HepG2 (cell line): ENCODE measurements around the gene LAG3. TPM values are rescaled to one million over a fixed set of nuclear protein-coding genes. Genes with fewer than 3 reads are reported as not detected.

Experiments
- FOXO1 ChIP-seq: sonication (generic); formaldehyde crosslinking; IDR thresholded peaks from 2 replicates; pipeline ENCODE4 v1.4.0; 2020; ENCODE audit warnings: missing genetic modification reagents
- KMT2B ChIP-seq: IDR thresholded peaks from 2 replicates; pipeline ENCODE4 v1.6.1; 2016; ENCODE audit warnings: missing genetic modification reagents, missing compliant biosample characterization
- LCORL ChIP-seq, 2 experiments: fragments of 450-650 bp in 1 of 2; sonication (generic) in 1 of 2; formaldehyde crosslinking in 1 of 2; IDR thresholded peaks; 2 replicates each; pipeline versions ENCODE4 v1.5.0 to v1.6.1; 2017 to 2020; ENCODE audit warnings: antibody characterized with exemption in 1 of 2, missing genetic modification reagents in 1 of 2
- NR2F1 ChIP-seq, 2 experiments: fragments of 450-650 bp in 1 of 2; formaldehyde crosslinking in 1 of 2; IDR thresholded peaks; 2 replicates each; pipeline versions ENCODE4 v1.5.0 to v1.6.1; 2016 to 2020; ENCODE audit warnings: mild to moderate bottlenecking in 1 of 2, missing compliant biosample characterization in 1 of 2, missing genetic modification reagents in 1 of 2, moderate library complexity in 1 of 2
- ONECUT2 ChIP-seq: sonication (generic); formaldehyde crosslinking; IDR thresholded peaks from 2 replicates; pipeline ENCODE4 v1.4.0; 2020; ENCODE audit warnings: missing genetic modification reagents
- SAP130 ChIP-seq: IDR thresholded peaks from 2 replicates; pipeline ENCODE4 v1.6.1; 2016; ENCODE audit warnings: low read depth
- SRSF1 ChIP-seq: fragments of 200-400 bp; formaldehyde crosslinking; optimal IDR thresholded peaks from 2 replicates; pipeline ENCODE3; 2017; ENCODE audit warnings: mild to moderate bottlenecking, low read depth, low read length, moderate library complexity
- ZBTB21 ChIP-seq: sonication (generic); formaldehyde crosslinking; IDR thresholded peaks from 2 replicates; pipeline ENCODE4 v1.4.0; 2020; ENCODE audit warnings: missing genetic modification reagents
- ZNF260 ChIP-seq: sonication (generic); formaldehyde crosslinking; IDR thresholded peaks from 2 replicates; pipeline ENCODE4 v1.4.0; 2020; ENCODE audit warnings: missing genetic modification reagents, low read depth, mild to moderate bottlenecking, borderline replicate concordance
- ZNF556 ChIP-seq: sonication (generic); formaldehyde crosslinking; IDR thresholded peaks from 2 replicates; pipeline ENCODE4 v1.4.0; 2020; ENCODE audit warnings: mild to moderate bottlenecking, missing genetic modification reagents, borderline replicate concordance
- ZNF572 ChIP-seq: sonication (generic); formaldehyde crosslinking; IDR thresholded peaks from 2 replicates; pipeline ENCODE4 v1.5.1; 2020; ENCODE audit warnings: mild to moderate bottlenecking, missing genetic modification reagents
- ZNF577 ChIP-seq: sonication (generic); formaldehyde crosslinking; IDR thresholded peaks from 2 replicates; pipeline ENCODE4 v1.4.0; 2020; ENCODE audit warnings: mild to moderate bottlenecking, low read depth, missing genetic modification reagents, borderline replicate concordance
- ZNF678 ChIP-seq: sonication (generic); formaldehyde crosslinking; IDR thresholded peaks from 2 replicates; pipeline ENCODE4 v1.4.0; 2020; ENCODE audit warnings: mild to moderate bottlenecking, missing genetic modification reagents
- ZSCAN29 ChIP-seq: sonication (generic); formaldehyde crosslinking; conservative IDR thresholded peaks from 2 replicates; pipeline ENCODE4 v1.4.0; 2020; ENCODE audit warnings: mild to moderate bottlenecking, missing genetic modification reagents
- polyA plus RNA-seq, 8 experiments: library from polyadenylated mRNA; depleted of rRNA in 3 of 8; stranded (reverse) in 7 of 8; unstranded in 1 of 8; fragments of >200 nt; fragmentation: Illumina TruSeq in 4 of 8; extraction: Trizol in 4 of 8; gene quantifications; 2 replicates each; pipeline versions ENCODE4 v1.2.1 to v1.2.3, GENCODE V29; 2011 to 2016; ENCODE audit warnings: low read depth in 4 of 8, missing spikeins in 1 of 8, mixed read lengths in 1 of 8; ENCODE audit not compliant: insufficient read depth in 1 of 8
- total RNA-seq, 5 experiments: library from RNA; depleted of rRNA; stranded (reverse); fragments of >200 nt; fragmentation: Illumina TruSeq; extraction: Trizol; gene quantifications; 2 replicates each; pipeline ENCODE4 v1.2.3, GENCODE V29; 2016; ENCODE audit warnings: low read depth in 1 of 5
- TF ChIP-seq, protein P1 (sequence below): sonication (generic); formaldehyde crosslinking; IDR thresholded peaks from 2 replicates; pipeline ENCODE4 v1.4.0; 2020; ENCODE audit warnings: missing genetic modification reagents, low read depth, mild to moderate bottlenecking, borderline replicate concordance
- TF ChIP-seq, protein P2 (sequence below): fragments of 450-650 bp; IDR thresholded peaks from 2 replicates; pipeline ENCODE4 v1.6.1; 2017; ENCODE audit warnings: mild to moderate bottlenecking
- TF ChIP-seq, protein P3 (sequence below): sonication (generic); formaldehyde crosslinking; conservative IDR thresholded peaks from 2 replicates; pipeline ENCODE4 v1.8.0; 2022; ENCODE audit warnings: missing genetic modification reagents
- TF ChIP-seq, protein P4 (sequence below): sonication (generic); formaldehyde crosslinking; conservative IDR thresholded peaks from 2 replicates; pipeline ENCODE4 v1.5.0; 2020; ENCODE audit warnings: missing genetic modification reagents
- TF ChIP-seq, protein P5 (sequence below): IDR thresholded peaks from 2 replicates; pipeline ENCODE4 v1.6.1; 2016; ENCODE audit warnings: missing compliant biosample characterization, missing genetic modification reagents, borderline replicate concordance

The LAG3 gene
- total and polyA plus RNA-seq, 2 of the 13 experiments (the other 11 are each of a cell fraction or from before 2014, with no cell fraction given): 0.11 to 0.26 TPM

DNA sequence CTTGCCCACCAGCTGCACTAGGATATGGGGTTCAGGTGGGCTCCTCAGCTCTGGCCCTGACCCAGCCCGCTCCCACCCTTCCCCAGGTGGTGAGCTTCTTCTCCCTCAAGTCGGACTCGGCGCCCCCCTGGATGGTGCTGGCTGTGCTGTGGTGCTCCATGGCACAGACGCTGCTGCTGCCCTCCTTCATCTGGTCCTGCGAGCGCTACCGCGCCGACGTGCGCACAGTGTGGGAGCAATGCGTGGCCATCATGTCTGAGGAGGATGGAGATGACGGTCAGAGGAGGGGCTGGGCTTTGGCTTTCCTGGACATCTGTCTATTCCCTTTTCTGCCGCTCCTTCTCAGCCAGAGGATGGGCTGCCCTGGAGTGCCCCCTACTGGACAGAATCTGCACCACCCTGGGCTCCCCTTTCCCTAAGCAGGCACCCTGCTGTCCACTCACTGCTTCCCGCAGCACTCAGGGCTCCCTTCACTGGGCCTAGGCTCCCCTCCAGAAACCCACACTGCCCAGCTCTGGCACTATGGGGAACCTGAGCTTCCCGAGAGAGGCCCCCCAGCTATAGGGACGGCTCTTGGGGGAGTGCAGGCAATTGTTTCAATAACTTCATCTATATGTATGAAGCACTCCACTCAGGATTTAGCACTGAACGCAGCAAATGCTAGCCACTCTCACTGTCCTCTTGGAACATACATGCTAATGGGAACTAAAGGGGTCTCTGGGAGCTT, 53.2 kb downstream of the LAG3 start (continued):
- TF ChIP-seq, protein P1, sequence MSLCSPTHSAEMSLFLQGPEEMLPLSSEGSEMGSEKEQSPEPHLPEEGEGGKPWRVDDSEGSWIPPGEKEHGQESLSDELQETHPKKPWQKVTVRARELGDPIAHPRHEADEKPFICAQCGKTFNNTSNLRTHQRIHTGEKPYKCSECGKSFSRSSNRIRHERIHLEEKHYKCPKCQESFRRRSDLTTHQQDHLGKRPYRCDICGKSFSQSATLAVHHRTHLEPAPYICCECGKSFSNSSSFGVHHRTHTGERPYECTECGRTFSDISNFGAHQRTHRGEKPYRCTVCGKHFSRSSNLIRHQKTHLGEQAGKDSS: no peak
- TF ChIP-seq ZNF572 (CRISPR knock-in tag) (no peak), ONECUT2 (CRISPR knock-in tag) (no peak), SAP130 (peak; percentile 44; the same call in 1 of the 2 replicates), KMT2B (CRISPR knock-in tag) (no peak), SRSF1 (no peak), NR2F1 (CRISPR knock-in tag; IDR thresholded peaks at IDR 0.05) (no peak), ZNF260 (CRISPR knock-in tag) (no peak), LCORL (IDR thresholded peaks at IDR 0.05) (no peak), LCORL (CRISPR knock-in tag; IDR thresholded peaks at IDR 0.05) (peak; percentile 66; the same call in 1 of the 2 replicates), ZNF556 (CRISPR knock-in tag) (no peak), ZNF678 (CRISPR knock-in tag) (no peak), ZSCAN29 (CRISPR knock-in tag) (no peak), ZNF577 (CRISPR knock-in tag) (no peak), FOXO1 (CRISPR knock-in tag) (no peak), ZBTB21 (CRISPR knock-in tag) (no peak)
- TF ChIP-seq, protein P2, sequence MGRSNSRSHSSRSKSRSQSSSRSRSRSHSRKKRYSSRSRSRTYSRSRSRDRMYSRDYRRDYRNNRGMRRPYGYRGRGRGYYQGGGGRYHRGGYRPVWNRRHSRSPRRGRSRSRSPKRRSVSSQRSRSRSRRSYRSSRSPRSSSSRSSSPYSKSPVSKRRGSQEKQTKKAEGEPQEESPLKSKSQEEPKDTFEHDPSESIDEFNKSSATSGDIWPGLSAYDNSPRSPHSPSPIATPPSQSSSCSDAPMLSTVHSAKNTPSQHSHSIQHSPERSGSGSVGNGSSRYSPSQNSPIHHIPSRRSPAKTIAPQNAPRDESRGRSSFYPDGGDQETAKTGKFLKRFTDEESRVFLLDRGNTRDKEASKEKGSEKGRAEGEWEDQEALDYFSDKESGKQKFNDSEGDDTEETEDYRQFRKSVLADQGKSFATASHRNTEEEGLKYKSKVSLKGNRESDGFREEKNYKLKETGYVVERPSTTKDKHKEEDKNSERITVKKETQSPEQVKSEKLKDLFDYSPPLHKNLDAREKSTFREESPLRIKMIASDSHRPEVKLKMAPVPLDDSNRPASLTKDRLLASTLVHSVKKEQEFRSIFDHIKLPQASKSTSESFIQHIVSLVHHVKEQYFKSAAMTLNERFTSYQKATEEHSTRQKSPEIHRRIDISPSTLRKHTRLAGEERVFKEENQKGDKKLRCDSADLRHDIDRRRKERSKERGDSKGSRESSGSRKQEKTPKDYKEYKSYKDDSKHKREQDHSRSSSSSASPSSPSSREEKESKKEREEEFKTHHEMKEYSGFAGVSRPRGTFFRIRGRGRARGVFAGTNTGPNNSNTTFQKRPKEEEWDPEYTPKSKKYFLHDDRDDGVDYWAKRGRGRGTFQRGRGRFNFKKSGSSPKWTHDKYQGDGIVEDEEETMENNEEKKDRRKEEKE: no peak
- TF ChIP-seq, protein P3, sequence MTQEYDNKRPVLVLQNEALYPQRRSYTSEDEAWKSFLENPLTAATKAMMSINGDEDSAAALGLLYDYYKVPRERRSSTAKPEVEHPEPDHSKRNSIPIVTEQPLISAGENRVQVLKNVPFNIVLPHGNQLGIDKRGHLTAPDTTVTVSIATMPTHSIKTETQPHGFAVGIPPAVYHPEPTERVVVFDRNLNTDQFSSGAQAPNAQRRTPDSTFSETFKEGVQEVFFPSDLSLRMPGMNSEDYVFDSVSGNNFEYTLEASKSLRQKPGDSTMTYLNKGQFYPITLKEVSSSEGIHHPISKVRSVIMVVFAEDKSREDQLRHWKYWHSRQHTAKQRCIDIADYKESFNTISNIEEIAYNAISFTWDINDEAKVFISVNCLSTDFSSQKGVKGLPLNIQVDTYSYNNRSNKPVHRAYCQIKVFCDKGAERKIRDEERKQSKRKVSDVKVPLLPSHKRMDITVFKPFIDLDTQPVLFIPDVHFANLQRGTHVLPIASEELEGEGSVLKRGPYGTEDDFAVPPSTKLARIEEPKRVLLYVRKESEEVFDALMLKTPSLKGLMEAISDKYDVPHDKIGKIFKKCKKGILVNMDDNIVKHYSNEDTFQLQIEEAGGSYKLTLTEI (CRISPR knock-in tag): no peak
- TF ChIP-seq, protein P4, sequence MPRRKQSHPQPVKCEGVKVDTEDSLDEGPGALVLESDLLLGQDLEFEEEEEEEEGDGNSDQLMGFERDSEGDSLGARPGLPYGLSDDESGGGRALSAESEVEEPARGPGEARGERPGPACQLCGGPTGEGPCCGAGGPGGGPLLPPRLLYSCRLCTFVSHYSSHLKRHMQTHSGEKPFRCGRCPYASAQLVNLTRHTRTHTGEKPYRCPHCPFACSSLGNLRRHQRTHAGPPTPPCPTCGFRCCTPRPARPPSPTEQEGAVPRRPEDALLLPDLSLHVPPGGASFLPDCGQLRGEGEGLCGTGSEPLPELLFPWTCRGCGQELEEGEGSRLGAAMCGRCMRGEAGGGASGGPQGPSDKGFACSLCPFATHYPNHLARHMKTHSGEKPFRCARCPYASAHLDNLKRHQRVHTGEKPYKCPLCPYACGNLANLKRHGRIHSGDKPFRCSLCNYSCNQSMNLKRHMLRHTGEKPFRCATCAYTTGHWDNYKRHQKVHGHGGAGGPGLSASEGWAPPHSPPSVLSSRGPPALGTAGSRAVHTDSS (CRISPR knock-in tag): no peak
- TF ChIP-seq, protein P5, sequence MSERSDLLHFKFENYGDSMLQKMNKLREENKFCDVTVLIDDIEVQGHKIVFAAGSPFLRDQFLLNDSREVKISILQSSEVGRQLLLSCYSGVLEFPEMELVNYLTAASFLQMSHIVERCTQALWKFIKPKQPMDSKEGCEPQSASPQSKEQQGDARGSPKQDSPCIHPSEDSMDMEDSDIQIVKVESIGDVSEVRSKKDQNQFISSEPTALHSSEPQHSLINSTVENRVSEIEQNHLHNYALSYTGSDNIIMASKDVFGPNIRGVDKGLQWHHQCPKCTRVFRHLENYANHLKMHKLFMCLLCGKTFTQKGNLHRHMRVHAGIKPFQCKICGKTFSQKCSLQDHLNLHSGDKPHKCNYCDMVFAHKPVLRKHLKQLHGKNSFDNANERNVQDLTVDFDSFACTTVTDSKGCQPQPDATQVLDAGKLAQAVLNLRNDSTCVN (CRISPR knock-in tag): no peak
